Ishikawa (cell line): ENCODE results near the gene DTNBP1.

Experiments
- CEBPB ChIP-seq: IDR thresholded peaks from 2 replicates; pipeline ENCODE4 v1.6.1; 2012
- CREB1 ChIP-seq: IDR thresholded peaks from 2 replicates; pipeline ENCODE4 v1.6.1; 2012; ENCODE audit warnings: low read depth
- EGR1 ChIP-seq: IDR thresholded peaks from 2 replicates; pipeline ENCODE4 v1.6.1; 2012
- EP300 ChIP-seq: IDR thresholded peaks from 2 replicates; pipeline ENCODE4 v1.6.1; 2012; ENCODE audit warnings: borderline replicate concordance
- FOXM1 ChIP-seq: IDR thresholded peaks from 2 replicates; pipeline ENCODE4 v1.6.1; 2012; ENCODE audit warnings: low read depth, borderline replicate concordance
- MAX ChIP-seq: IDR thresholded peaks from 2 replicates; pipeline ENCODE4 v1.6.1; 2012
- NFIC ChIP-seq: IDR thresholded peaks from 2 replicates; pipeline ENCODE4 v1.6.1; 2012
- RAD21 ChIP-seq: IDR thresholded peaks from 2 replicates; pipeline ENCODE4 v1.6.1; 2012; ENCODE audit warnings: low read depth
- REST ChIP-seq: IDR thresholded peaks from 2 replicates; pipeline ENCODE4 v1.6.1; 2012; ENCODE audit warnings: low read depth, mild to moderate bottlenecking
- TAF1 ChIP-seq: IDR thresholded peaks from 2 replicates; pipeline ENCODE4 v1.6.1; 2012; ENCODE audit warnings: low read depth, mild to moderate bottlenecking
- TEAD4 ChIP-seq: IDR thresholded peaks from 2 replicates; pipeline ENCODE4 v1.6.1; 2012
- USF1 ChIP-seq: IDR thresholded peaks from 2 replicates; pipeline ENCODE4 v1.6.1; 2012
- YY1 ChIP-seq: IDR thresholded peaks from 2 replicates; pipeline ENCODE4 v1.6.1; 2012; ENCODE audit warnings: low read depth
- ZBTB7A ChIP-seq: IDR thresholded peaks from 2 replicates; pipeline ENCODE4 v1.6.1; 2012; ENCODE audit warnings: low read depth

DNA sequence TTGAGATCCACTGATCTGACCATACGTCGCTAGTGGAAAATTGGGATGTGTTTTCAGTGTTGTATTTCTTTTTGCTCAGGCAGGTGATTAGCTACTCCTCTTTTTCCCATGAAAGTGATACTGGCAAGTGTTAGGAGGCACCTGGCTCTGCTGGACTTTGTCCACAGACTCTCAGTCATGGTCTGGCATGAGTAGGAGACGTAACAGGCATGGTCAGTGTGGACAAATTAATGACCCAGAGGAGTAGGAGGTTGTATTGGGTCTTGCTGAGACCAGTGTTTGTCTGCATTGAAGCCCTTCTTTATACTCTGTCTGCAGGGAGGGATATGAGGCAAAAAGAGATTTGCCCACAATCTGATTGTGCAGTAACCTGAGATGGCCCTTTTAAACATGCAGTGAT lies 178.7 kb downstream of the DTNBP1 start:
- TF ChIP-seq YY1 (no peak), EGR1 (no peak), FOXM1 (no peak), TAF1 (no peak), CEBPB (no peak), MAX (no peak), EP300 (no peak), USF1 (no peak), RAD21 (no peak), TEAD4 (no peak), ZBTB7A (no peak), REST (no peak), NFIC (no peak), CREB1 (no peak)
